ENCODE data around the gene MARVELD1. TPM values are rescaled to one million over a fixed set of nuclear protein-coding genes. Genes with fewer than 3 reads are reported as not detected.

MARVELD1 gene
- total RNA-seq, 2 experiments from 2014 or later: 2.7 to 3.4 TPM

DNA sequence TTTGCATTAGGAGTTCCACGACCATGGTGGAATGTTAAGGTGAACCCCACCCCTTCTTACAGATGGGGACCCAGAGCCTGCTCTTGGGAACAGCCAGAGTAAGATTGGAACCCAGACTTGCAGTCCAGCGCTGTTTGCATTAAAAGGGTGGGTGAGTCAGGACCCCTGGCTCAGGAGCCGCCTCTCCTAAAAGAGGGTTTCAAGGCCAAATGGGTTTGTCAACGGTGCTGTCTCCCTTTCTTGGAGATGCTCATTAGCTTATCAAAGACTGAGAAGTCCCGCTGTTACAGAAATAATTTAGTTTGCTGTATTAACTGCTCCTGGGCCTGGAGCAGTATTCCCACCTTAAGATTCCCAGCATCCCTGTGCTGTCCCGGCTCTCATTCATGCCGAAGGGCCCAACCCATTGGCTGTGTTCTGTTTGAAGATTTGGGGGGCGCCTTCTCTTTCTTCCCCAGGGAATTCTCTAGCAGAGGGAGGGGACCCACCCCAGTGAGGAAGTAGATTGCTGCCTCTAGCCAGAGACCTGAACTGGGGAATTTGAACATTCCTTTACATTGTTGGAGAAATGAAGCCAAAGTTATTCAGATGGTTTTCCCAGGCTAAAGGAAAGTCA lies 1.8 kb downstream of the MARVELD1 start:
- DNase-seq: no peak
- Mint-ChIP-seq H3K9me3 (no peaks in the 10 kb centered on the region), H3K27ac (no peak overlapping the region), H3K27me3 (ENCODE audit: low read depth) (peaks cover 11% of the 10 kb centered on the region), H3K4me1 (ENCODE audit: low read depth) (peaks cover 11% of the 10 kb centered on the region), H3K4me3 (peak overlapping the region; percentile 94), H3K36me3 (ENCODE audit: low read depth) (no peaks in the 10 kb centered on the region)
- CTCF ChIA-PET: interaction anchor here (1.3 to 8.4 kb wide), 6 partner anchors 9 to 32 kb away, joined by 3 to 173 read pairs (median 6); partner anchors contain the start of genes AVPI1 and ZFYVE27
- intact Hi-C loops (cut with micrococcal nuclease): no loop called here

DNA sequence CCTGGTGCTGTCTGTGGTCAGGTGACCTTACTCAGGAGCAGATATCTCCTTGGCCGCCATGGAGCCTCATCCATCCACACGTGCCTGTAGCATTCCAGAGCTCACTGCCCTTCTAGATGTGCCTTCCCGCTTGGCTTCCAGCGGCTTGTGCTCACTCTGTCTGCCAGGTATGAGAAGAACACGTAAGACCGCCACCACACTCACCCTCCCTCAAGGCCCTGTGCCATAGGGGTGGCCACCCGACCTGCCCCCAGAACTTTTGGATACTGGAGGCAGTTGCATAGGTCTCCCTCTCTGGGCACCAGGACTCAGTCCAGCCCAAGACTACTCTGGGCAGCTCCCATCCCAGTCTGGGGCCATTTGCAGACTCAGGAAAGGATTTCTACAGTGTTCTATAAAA lies 4.1 kb downstream of the MARVELD1 start:
- H3K4me3 Mint-ChIP-seq: no peak overlapping the region

DNA sequence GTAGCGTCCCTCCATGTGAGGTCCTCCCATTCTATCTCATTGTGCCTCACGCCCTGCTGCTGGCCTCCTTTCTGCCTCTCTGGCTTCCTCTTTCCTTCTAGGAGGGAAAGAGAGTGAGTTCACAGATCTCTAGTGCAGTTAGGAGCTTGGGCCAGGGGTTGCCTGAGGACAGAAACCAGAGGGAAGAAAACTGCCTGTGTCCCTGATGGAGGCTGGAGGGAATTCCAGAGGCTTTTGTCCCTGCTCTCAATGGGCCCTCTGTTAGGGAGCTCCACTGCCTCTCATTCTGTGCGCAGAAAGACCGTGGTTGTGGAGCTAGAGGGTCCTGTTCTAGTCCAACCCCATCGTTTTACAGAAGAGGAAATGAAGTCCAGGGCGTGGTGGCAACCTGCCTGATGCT lies 4.6 kb downstream of the MARVELD1 start:
- Mint-ChIP-seq H3K4me1 (ENCODE audit: low read depth) (peaks cover 6% of the 10 kb centered on the region), H3K27me3 (ENCODE audit: low read depth) (no peaks in the 10 kb centered on the region), H3K4me3 (no peak overlapping the region), H3K9me3 (no peaks in the 10 kb centered on the region), H3K36me3 (ENCODE audit: low read depth) (no peaks in the 10 kb centered on the region), H3K27ac (no peak overlapping the region)
- no peak for DNase-seq
- intact Hi-C loops (cut with micrococcal nuclease): no loop called here
- CTCF ChIA-PET: interaction anchor here (1.2 to 5.4 kb wide), 4 partner anchors 13 to 41 kb away, joined by 3 to 23 read pairs (median 10); partner anchors contain the start of gene AVPI1

More for the DNA sequence above, 4.1 kb downstream of the MARVELD1 start:
- H3K27ac Mint-ChIP-seq: no peak overlapping the region
- intact Hi-C loops (cut with micrococcal nuclease): no loop called here
- no peak for DNase-seq
- CTCF ChIA-PET: interaction anchor here (1.0 to 5.4 kb wide), 5 partner anchors 9 to 31 kb away, joined by 3 to 23 read pairs (median 5); partner anchors contain the start of gene AVPI1
- H3K27me3 Mint-ChIP-seq (ENCODE audit: low read depth): peaks cover 4% of the 10 kb centered on the region
- H3K4me1 Mint-ChIP-seq (ENCODE audit: low read depth): peaks cover 11% of the 10 kb centered on the region
- H3K36me3 Mint-ChIP-seq (ENCODE audit: low read depth): no peaks in the 10 kb centered on the region
- H3K9me3 Mint-ChIP-seq: no peaks in the 10 kb centered on the region

DNA sequence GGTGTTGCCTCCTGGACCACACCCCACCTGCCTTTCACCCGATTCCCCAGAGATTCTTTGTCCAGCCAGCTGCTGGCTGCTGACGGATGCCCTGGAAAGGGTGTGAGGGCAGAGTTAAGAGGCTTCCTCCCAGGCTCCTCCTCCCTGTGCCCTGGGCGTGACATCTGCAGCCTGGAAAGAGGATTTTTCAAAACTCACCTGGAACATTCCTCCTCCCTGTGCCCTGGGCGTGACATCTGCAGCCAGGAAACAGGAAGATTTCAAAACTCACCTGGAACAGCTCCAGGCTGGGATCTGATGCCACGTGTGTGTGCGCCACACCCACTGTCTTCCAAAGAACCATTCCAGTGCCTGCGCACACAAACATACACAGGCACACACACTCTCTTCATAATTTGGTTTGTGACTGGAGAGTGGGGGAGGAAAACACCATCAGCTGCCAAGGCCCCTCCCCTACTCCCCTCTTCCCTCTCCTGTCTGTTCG lies 5.2 kb downstream of the MARVELD1 start:
- no peak overlapping the region for H3K27ac Mint-ChIP-seq
- no peak overlapping the region for H3K4me3 Mint-ChIP-seq
- intact Hi-C loops (cut with micrococcal nuclease): no loop called here
- no peaks in the 10 kb centered on the region for H3K9me3 Mint-ChIP-seq
- DNase-seq: no peak
- peaks cover 6% of the 10 kb centered on the region for H3K4me1 Mint-ChIP-seq (ENCODE audit: low read depth)
- no peaks in the 10 kb centered on the region for H3K27me3 Mint-ChIP-seq (ENCODE audit: low read depth)
- CTCF ChIA-PET: interaction anchor here (1.2 to 5.4 kb wide), 4 partner anchors 13 to 42 kb away, joined by 3 to 23 read pairs (median 10); partner anchors contain the start of gene AVPI1
- no peaks in the 10 kb centered on the region for H3K36me3 Mint-ChIP-seq (ENCODE audit: low read depth)

DNA sequence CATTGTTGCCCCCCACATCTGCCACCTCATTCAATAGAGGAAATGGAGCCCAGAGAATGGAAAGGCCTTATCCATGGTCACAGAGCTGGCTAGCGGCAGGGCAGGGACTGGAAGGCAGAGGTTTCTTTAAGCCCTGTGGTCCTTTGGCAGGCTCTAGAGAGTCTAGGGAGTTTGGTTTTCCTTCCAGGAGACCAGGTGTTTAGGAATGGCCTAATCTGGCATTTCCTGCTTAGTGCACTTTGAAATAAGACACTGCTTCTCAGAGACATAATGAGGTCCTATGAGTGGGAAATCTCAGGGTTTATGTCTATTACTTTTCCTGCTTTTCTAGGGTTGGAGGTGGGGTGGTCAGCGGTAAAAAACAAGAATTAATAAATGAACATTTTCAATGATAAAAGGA lies 6.1 kb downstream of the MARVELD1 start:
- DNase-seq: no peak
- no peaks in the 10 kb centered on the region for H3K36me3 Mint-ChIP-seq (ENCODE audit: low read depth)
- no peaks in the 10 kb centered on the region for H3K9me3 Mint-ChIP-seq
- H3K4me3 Mint-ChIP-seq: no peak overlapping the region
- no peak overlapping the region for H3K27ac Mint-ChIP-seq
- peaks cover 5% of the 10 kb centered on the region for H3K4me1 Mint-ChIP-seq (ENCODE audit: low read depth)
- CTCF ChIA-PET: interaction anchor here (5.4 kb wide), 1 partner anchor 12 kb away, joined by 23 read pairs; no protein-coding TSS in a partner anchor
- no peaks in the 10 kb centered on the region for H3K27me3 Mint-ChIP-seq (ENCODE audit: low read depth)
- intact Hi-C loops (cut with micrococcal nuclease): no loop called here

DNA sequence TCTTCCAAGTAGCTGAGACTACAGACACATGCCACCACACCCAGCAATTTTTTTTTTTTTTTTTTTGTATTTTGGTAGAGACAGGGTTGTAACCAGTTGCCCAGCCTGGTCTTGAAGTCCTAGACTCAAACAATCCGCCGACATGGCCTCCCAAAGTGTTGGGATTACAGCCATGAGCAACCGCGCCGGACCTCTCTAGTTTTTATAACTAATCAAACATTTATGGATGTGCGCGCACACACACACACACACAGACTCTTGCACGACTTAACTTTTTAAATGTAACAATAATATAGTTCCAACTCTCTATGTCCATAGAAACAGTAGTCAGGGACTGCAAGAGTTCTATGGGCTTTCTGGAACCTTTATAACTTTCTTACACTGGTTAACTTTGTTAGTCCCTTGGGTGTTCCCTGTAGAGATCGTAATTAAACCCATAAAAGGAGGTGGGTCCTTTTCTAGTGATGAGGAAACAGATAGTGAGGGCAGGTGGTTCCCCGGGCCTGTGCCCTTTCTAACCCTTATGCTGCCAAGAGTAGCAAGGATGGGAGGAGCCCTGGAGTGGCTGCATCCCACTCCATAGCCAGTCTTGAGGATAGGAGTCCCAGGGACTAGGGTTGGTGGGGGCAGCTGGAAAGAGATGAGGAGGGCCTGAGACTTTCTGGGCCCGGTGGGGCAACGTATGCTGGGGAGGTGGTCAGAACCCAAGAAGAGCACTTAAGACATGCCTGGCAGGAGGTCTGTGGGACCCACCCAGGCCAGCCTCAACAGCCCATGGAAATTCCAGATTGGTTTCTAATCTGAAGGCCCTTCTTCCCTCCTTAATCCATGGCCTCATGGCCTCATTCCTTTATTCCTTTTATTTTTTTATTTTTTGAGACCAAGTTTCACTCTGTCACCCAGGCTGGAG lies 8.6 kb downstream of the MARVELD1 start:
- Mint-ChIP-seq H3K9me3 (no peaks in the 10 kb centered on the region), H3K27me3 (ENCODE audit: low read depth) (no peaks in the 10 kb centered on the region), H3K4me3 (no peak overlapping the region), H3K36me3 (ENCODE audit: low read depth) (no peaks in the 10 kb centered on the region), H3K4me1 (ENCODE audit: low read depth) (no peaks in the 10 kb centered on the region), H3K27ac (no peak overlapping the region)
- CTCF ChIA-PET: interaction anchor here (1.8 to 15.1 kb wide), 2 partner anchors 18 to 20 kb away, joined by 7 to 178 read pairs; no protein-coding TSS in a partner anchor
- intact Hi-C loops (cut with micrococcal nuclease): no loop called here
- no peak for DNase-seq

DNA sequence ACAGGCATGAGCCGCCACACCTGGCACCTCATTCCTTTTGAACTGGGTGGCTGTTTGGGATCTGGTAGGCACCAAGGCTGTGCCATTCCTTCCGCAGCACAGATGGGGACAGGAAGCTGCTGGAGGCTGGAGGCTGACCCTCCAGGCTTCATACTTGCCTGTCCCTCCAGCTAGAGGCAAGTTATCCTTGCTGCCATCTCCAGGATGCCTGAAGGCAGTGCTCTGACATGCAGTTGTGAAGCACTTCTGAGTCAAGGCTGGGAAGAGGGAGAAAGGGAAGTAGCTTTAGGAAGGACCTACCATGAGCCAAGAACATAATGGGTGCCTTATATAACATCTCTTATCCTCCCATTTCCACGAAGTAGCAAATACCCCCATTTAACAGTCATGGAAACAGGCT lies 9.5 kb downstream of the MARVELD1 start:
- Mint-ChIP-seq H3K4me1 (ENCODE audit: low read depth) (no peaks in the 10 kb centered on the region), H3K4me3 (no peak overlapping the region), H3K27me3 (ENCODE audit: low read depth) (no peaks in the 10 kb centered on the region), H3K36me3 (ENCODE audit: low read depth) (no peaks in the 10 kb centered on the region), H3K27ac (no peak overlapping the region), H3K9me3 (no peaks in the 10 kb centered on the region)
- DNase-seq: no peak
- intact Hi-C loops (cut with micrococcal nuclease): no loop called here
- CTCF ChIA-PET: interaction anchor here (0.8 to 15.1 kb wide), 4 partner anchors 9 to 19 kb away, joined by 4 to 178 read pairs (median 10); no protein-coding TSS in a partner anchor

DNA sequence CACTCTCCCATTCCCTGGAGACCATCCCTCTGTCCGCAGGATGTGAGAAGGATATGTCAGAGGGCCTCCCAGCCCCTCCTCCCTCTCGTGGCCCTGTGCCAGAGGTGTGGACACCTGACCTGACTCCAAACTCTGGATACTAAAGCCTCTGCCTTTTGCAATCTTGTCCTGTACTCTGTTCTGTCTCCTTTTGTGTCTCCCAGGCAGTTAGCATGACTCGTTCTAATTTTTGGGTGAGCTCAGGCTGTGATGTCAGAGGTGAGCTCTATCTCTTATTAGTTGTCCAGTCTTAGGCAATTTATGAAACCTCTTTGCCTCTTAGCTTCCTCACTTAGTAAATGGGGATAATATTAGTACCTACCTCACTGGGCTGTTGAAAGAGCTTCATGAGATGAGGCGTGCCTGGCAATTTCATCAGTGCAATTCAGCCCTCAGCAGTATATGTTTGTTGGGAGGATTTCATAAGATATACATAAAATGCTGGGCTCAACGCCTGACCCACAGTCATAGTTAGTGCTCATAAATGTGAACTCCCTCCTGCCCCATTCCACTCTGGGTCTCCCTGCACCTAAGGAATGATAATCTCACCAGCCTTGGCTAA lies 10.9 kb downstream of the MARVELD1 start:
- CTCF ChIA-PET: interaction anchor here (1.0 to 15.1 kb wide), 8 partner anchors 8 to 153 kb away, joined by 3 to 178 read pairs (median 5); partner anchors contain the start of gene ZFYVE27
- H3K4me3 Mint-ChIP-seq: no peak overlapping the region
- intact Hi-C loops (cut with micrococcal nuclease): no loop called here

DNA sequence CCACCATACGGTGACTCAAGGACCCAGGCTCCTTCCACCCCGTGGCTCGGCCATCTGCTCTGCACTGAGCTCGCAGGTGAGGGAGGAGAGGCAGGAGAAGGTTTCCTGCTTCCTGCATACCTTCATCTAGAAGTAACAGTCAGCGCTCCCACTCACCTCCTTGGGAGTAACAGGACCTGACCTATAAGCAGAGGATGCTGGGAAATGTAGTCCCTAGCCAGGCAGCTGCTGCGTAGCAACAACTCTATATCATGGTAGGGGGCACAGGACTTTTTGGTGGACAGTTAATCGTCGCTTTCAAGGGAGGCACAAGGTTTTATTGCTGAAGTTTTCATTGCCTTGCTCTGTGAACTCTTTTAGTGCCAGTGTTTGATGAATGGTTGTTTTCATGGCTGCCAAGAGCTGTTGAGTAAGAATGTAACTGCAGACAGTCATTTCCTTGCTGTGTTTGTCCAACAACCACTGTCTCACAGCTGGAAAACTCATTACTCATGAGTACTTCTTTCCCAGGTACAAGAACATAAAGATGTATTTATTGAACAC lies 13.2 kb downstream of the MARVELD1 start:
- no peak overlapping the region for H3K4me3 Mint-ChIP-seq
- H3K36me3 Mint-ChIP-seq (ENCODE audit: low read depth): no peaks in the 10 kb centered on the region
- H3K9me3 Mint-ChIP-seq: no peaks in the 10 kb centered on the region
- no peaks in the 10 kb centered on the region for H3K27me3 Mint-ChIP-seq (ENCODE audit: low read depth)
- no peak overlapping the region for H3K27ac Mint-ChIP-seq
- no peak for DNase-seq
- intact Hi-C loops (cut with micrococcal nuclease): no loop called here
- CTCF ChIA-PET: interaction anchor here (1.4 to 15.1 kb wide), 6 partner anchors 10 to 50 kb away, joined by 3 to 178 read pairs (median 6); no protein-coding TSS in a partner anchor
- no peaks in the 10 kb centered on the region for H3K4me1 Mint-ChIP-seq (ENCODE audit: low read depth)

More for the DNA sequence above, 10.9 kb downstream of the MARVELD1 start:
- H3K9me3 Mint-ChIP-seq: no peaks in the 10 kb centered on the region
- no peaks in the 10 kb centered on the region for H3K4me1 Mint-ChIP-seq (ENCODE audit: low read depth)
- no peak overlapping the region for H3K27ac Mint-ChIP-seq
- DNase-seq: no peak
- H3K27me3 Mint-ChIP-seq (ENCODE audit: low read depth): no peaks in the 10 kb centered on the region
- H3K36me3 Mint-ChIP-seq (ENCODE audit: low read depth): no peaks in the 10 kb centered on the region

DNA sequence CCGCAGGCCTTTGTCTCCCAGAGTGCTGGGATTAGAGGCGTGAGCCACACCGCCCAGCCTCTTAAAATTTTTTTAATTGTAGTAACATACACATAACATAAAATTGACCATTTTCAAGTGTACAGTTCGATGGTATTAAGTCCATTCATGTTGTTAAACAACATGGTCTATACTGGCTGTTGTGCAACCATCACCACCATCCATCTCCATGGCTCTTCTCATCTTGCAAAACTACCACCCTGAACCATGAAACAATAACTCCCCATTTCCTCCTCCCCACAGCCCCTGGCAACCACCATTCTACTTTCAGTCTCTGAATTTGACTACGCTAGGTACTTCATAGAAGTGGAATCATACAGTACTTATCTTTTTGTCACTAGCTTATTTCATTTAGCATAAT lies 15.5 kb downstream of the MARVELD1 start:
- H3K27me3 Mint-ChIP-seq (ENCODE audit: low read depth): no peaks in the 10 kb centered on the region
- CTCF ChIA-PET: interaction anchor here (1.5 to 15.1 kb wide), 4 partner anchors 18 to 52 kb away, joined by 3 to 178 read pairs (median 89); partner anchors contain the start of gene MARVELD1
- H3K4me1 Mint-ChIP-seq (ENCODE audit: low read depth): no peaks in the 10 kb centered on the region
- no peaks in the 10 kb centered on the region for H3K36me3 Mint-ChIP-seq (ENCODE audit: low read depth)
- intact Hi-C loops (cut with micrococcal nuclease): no loop called here
- no peak overlapping the region for H3K4me3 Mint-ChIP-seq
- no peak for DNase-seq
- no peaks in the 10 kb centered on the region for H3K9me3 Mint-ChIP-seq
- no peak overlapping the region for H3K27ac Mint-ChIP-seq

DNA sequence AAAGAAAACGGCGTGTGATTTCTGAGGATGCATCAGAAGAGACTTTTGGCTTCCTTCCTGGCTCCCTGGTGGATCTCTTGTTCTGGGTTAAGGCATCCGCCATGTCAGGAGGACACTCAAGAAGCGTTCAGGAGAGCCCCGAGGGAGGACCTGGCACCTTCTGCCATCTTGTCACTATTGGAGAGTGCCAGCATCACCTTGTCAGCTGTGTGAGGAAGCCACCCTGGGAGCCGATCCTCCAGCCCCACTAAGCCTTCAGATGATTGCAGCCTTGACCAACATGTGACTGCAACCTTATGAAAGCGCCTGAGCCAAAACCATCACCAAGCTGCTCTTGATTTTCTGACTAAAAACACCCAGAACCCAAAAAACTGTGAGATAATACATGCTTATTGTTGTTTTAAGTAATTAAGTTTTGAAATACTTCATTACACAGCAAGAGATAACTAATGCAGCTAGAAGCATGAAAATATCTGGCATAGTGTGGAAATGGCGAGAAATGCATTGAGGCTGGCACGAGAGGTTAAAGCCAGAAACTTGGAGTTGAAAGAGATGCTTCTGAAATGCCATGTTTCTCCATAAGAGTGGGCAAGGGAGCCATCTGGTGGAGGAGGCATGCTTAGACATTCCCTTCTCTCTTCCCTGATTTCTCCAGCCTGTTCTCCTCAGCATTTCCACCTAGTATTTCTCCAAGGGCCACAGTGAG lies 18.0 kb downstream of the MARVELD1 start:
- Mint-ChIP-seq H3K36me3 (ENCODE audit: low read depth) (no peaks in the 10 kb centered on the region), H3K4me1 (ENCODE audit: low read depth) (peaks cover 6% of the 10 kb centered on the region), H3K27ac (no peak overlapping the region), H3K9me3 (no peaks in the 10 kb centered on the region), H3K27me3 (ENCODE audit: low read depth) (no peaks in the 10 kb centered on the region), H3K4me3 (no peak overlapping the region)
- peak; percentile 79 for DNase-seq
- CTCF ChIA-PET: interaction anchor here (0.6 to 15.1 kb wide), 14 partner anchors 9 to 160 kb away, joined by 3 to 178 read pairs (median 8); partner anchors contain the start of genes AVPI1 and MARVELD1
- intact Hi-C loops (cut with micrococcal nuclease): loop anchor here (1.0 to 5.0 kb wide), 4 partner anchors 22 to 159 kb away; partner anchors contain the start of gene ANKRD2

Measured in activated naive CD4-positive, alpha-beta T cell treated with anti-CD3 and anti-CD28 coated beads for 36 hours (primary cell).